DND-41 (cell line): ENCODE data around the gene TPM4.
A peak's percentile ranks its signal among the peaks of the same experiment; 100 is the strongest.

Experiments
- ATAC-seq: fragments of 200-7000 bp; cut with Tn5 transposase; 3 replicates; pipeline ENCODE4 v1.9.1; 2021; ENCODE audit warnings: low read depth; ENCODE audit not compliant: insufficient read depth
- DNase-seq: peaks from one replicate; pipeline ENCODE4 v3.0.0-alpha.2; 2020
- H2AFZ ChIP-seq: 2 replicates; pipeline ENCODE4 v1.6.0; 2012; ENCODE audit warnings: low read depth, low read length
- H3K27ac ChIP-seq: 2 replicates; pipeline ENCODE4 v1.5.1; 2012; ENCODE audit warnings: low read length, inconsistent platforms
- H3K27me3 ChIP-seq: fragments of 200-600 bp; sonication (generic); 2 replicates; pipeline ENCODE4 v1.6.0; 2012; ENCODE audit warnings: low read length, mild to moderate bottlenecking, inconsistent platforms; ENCODE audit not compliant: insufficient read depth, poor library complexity
- H3K36me3 ChIP-seq: 2 replicates; pipeline ENCODE4 v1.5.1; 2012; ENCODE audit warnings: low read length, inconsistent platforms; ENCODE audit not compliant: insufficient read depth
- H3K4me1 ChIP-seq: 2 replicates; pipeline ENCODE4 v1.5.1; 2012; ENCODE audit warnings: mild to moderate bottlenecking, low read length; ENCODE audit not compliant: insufficient read depth
- H3K4me2 ChIP-seq: 2 replicates; pipeline ENCODE4 v1.6.0; 2012; ENCODE audit warnings: mild to moderate bottlenecking, moderate library complexity, low read length, inconsistent platforms; ENCODE audit not compliant: insufficient read depth
- H3K4me3 ChIP-seq, 2 experiments: fragments of 200-600 bp in 1 of 2; shearing (Covaris generic) in 1 of 2; 2 replicates each; pipeline ENCODE4 v1.5.1; 2012 to 2016; ENCODE audit warnings: inconsistent platforms in 2 of 2, low read length in 2 of 2, mild to moderate bottlenecking in 2 of 2, low read depth in 1 of 2, moderate library complexity in 1 of 2
- H3K79me2 ChIP-seq: 2 replicates; pipeline ENCODE4 v1.6.0; 2012; ENCODE audit warnings: low read length, inconsistent platforms; ENCODE audit not compliant: insufficient read depth
- H3K9ac ChIP-seq: 2 replicates; pipeline ENCODE4 v1.6.0; 2012; ENCODE audit warnings: low read depth, mild to moderate bottlenecking, inconsistent platforms, low read length, moderate library complexity
- H3K9me3 ChIP-seq: 2 replicates; pipeline ENCODE4 v1.5.1; 2012; ENCODE audit warnings: low read length, moderate library complexity, mild to moderate bottlenecking, inconsistent platforms; ENCODE audit not compliant: insufficient read depth, severe bottlenecking
- H4K20me1 ChIP-seq: 2 replicates; pipeline ENCODE4 v1.6.0; 2012; ENCODE audit warnings: low read length; ENCODE audit not compliant: insufficient read depth
- CTCF ChIP-seq: IDR thresholded peaks from 2 replicates; pipeline ENCODE4 v1.5.1; 2012; ENCODE audit warnings: borderline replicate concordance, low read length, moderate library complexity, mild to moderate bottlenecking; ENCODE audit not compliant: poor library complexity, severe bottlenecking; ENCODE audit errors: extremely low read depth
- EZH2 ChIP-seq: IDR thresholded peaks from 3 replicates; pipeline ENCODE4 v1.6.1; 2012; ENCODE audit warnings: borderline replicate concordance, low read depth, mild to moderate bottlenecking, moderate library complexity, low read length, inconsistent platforms; ENCODE audit not compliant: severe bottlenecking

Gene TPM4

GRCh38 chr19:16039545-16039944 is 36.8 kb upstream of the TPM4 start:
- H4K20me1 ChIP-seq: no peaks in the 10 kb centered on the region
- no peaks in the 10 kb centered on the region for H3K9me3 ChIP-seq
- H3K27me3 ChIP-seq: no peaks in the 10 kb centered on the region
- H3K9ac ChIP-seq: no peak overlapping the region
- no peak overlapping the region for H3K4me3 ChIP-seq
- DNase-seq: no peak
- peaks cover 9% of the 10 kb centered on the region for H3K4me1 ChIP-seq
- ATAC-seq: no peak
- H3K4me2 ChIP-seq: no peak overlapping the region
- H3K79me2 ChIP-seq: no peaks in the 10 kb centered on the region
- no peak overlapping the region for H2AFZ ChIP-seq
- H3K27ac ChIP-seq: no peak overlapping the region
- no peaks in the 10 kb centered on the region for H3K36me3 ChIP-seq
- TF ChIP-seq EZH2 (no peak), CTCF (no peak)

GRCh38 chr19:16040642-16041041 is 35.7 kb upstream of the TPM4 start:
- no peak overlapping the region for H3K4me2 ChIP-seq
- no peaks in the 10 kb centered on the region for H3K9me3 ChIP-seq
- no peaks in the 10 kb centered on the region for H3K27me3 ChIP-seq
- no peak overlapping the region for H3K27ac ChIP-seq
- no peak overlapping the region for H3K9ac ChIP-seq
- H2AFZ ChIP-seq: 0 out of 2 replicates have a peak overlapping the region, but pooled peaks have one; percentile 25
- no peak overlapping the region for H3K4me3 ChIP-seq
- peaks cover 9% of the 10 kb centered on the region for H3K4me1 ChIP-seq
- no peak for DNase-seq
- ATAC-seq: no peak
- H3K36me3 ChIP-seq: no peaks in the 10 kb centered on the region
- no peak for TF ChIP-seq CTCF
- no peak for TF ChIP-seq EZH2
- no peaks in the 10 kb centered on the region for H4K20me1 ChIP-seq
- no peaks in the 10 kb centered on the region for H3K79me2 ChIP-seq

DNA sequence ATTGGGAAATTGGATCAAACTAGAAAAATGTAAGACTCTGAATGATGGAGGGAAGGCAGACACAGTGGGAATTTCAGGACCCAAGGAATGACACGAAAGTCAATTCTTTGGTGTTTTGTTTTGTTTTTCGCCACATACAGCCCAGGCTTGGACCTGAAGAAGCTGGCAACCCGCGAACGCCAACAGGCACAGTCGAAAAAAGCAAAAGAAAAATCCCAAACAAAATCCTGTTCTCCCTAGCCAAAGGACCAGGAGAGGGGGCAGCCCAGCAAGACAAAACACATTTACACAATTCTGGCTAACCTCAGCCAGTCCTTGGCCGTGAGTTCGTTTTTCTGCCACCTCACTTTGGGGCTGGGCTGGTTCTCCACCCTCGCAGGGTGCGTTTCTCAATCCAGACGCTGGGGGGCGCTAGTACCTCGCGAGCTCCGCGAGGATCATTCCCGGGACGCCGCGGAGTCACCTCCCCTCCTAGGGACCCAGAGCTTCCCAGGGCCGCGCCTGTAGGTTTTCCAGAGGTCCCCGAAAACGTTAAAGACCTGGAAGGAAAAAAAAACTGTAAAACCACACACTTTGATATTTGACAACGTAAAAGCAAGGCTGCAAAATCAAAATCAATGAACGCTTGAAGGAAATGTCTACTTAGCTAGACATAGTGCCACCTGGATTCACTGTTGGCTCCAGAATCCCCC is 34.9 kb upstream of the TPM4 start:
- Histone ChIP-seq H4K20me1 (no peaks in the 10 kb centered on the region), H2AFZ (peak overlapping the region; percentile 21; the same call in 1 of the 2 replicates), H3K4me1 (peaks cover 9% of the 10 kb centered on the region), H3K79me2 (no peaks in the 10 kb centered on the region), H3K36me3 (no peaks in the 10 kb centered on the region), H3K27ac (no peak overlapping the region), H3K4me3 (no peak overlapping the region), H3K27me3 (no peaks in the 10 kb centered on the region), H3K4me2 (peak overlapping the region; percentile 48; the same call in 1 of the 2 replicates), H3K9me3 (no peaks in the 10 kb centered on the region), H3K9ac (peak overlapping the region; percentile 5; the same call in 1 of the 2 replicates)
- TF ChIP-seq CTCF (peak; percentile 97), EZH2 (no peak)
- ATAC-seq (peak; percentile 87), DNase-seq (peak; percentile 74)
